GM20000 (cell line): ENCODE measurements around the gene CRB2.

ENCODE experiments used
- DNase-seq: peaks from one replicate; pipeline ENCODE4 v3.0.0; 2012; ENCODE audit warnings: low spot score
- TF ChIP-seq, protein P1 (sequence below): IDR thresholded peaks from 2 replicates; pipeline ENCODE4 v1.5.1; 2012; ENCODE audit warnings: mild to moderate bottlenecking, control low read depth; ENCODE audit errors: extremely low read depth, missing control alignments

The CRB2 gene

DNA sequence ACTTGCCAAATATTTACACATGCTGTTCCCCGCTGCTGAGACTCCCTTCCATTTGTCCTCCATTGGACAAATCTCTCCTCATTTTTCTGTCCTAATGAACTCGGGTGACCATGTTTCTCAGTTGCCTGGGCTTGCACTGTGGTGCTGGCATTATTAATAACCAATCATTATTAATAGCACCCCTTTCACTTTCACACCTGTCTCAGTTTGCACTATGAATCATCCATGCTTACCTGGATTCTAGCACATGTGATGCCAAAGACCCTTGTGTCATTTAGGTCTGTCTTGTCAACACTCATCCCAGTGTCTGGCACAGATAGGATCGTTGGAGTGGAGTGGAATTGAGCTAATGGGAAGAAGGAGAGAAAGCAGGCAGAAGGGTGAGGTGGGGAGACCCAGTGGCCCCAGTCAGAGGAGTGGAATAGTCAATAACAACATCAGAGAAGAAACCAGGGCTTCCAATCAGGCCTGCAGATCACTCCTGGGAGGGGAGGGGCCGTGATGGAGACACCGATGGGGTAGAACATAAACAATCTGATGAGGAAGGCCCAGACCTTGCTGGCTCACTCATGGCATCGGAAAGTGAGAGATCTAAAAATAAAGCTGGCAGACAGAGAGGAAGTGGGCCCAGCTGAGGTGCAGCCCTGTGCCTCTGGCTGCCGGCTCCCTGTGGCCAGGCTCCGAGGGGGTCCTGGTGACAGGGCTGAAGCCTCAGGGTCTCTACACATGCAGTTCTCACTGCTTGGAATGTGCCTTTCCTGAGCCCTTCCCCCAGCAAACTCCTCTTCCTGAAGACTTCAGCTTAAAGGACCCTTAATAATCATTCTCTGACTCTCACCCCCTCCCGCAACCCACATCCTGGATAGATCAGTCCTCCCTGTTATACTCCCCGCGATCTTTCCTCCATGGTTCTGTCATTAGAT is 33.5 kb upstream of the CRB2 start:
- DNase-seq = no peak

DNA sequence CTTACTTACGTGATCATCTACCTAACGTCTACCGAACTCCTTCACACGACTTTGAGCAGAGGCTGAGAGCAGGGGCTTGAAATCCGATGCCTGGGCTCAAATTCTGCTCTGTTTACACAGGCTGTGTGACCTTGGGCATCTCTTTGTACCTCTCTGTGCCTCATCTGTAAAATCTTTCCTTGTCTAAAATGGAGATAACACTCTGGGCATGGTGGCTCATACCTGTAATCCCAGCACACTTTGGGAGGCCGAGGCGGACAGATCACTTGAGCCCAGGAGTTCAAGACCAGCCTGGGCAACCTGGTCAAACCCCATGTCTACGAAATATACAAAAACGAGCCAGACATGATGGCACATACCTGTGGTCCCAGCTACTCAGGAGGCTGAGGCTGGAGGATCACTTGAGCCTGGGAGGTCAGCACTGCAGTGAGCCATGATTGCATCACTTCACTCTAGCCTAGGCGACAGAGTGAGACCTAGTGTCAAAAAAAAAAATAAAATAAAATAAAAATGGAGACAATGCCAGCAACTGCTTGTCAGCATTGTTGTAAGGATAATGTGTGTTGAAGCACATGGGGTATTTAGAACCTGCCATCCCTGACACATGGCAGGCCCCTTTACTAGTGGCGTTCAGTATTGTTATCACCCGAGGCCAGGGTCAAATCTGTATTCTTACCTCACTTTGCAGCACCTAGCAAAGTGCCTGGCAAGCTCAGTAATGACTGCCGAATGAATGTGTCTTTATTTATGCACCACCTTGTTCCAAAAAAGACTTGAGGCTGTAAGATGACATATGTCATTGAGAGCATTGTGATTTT is 32.6 kb upstream of the CRB2 start:
- TF ChIP-seq, protein P1, sequence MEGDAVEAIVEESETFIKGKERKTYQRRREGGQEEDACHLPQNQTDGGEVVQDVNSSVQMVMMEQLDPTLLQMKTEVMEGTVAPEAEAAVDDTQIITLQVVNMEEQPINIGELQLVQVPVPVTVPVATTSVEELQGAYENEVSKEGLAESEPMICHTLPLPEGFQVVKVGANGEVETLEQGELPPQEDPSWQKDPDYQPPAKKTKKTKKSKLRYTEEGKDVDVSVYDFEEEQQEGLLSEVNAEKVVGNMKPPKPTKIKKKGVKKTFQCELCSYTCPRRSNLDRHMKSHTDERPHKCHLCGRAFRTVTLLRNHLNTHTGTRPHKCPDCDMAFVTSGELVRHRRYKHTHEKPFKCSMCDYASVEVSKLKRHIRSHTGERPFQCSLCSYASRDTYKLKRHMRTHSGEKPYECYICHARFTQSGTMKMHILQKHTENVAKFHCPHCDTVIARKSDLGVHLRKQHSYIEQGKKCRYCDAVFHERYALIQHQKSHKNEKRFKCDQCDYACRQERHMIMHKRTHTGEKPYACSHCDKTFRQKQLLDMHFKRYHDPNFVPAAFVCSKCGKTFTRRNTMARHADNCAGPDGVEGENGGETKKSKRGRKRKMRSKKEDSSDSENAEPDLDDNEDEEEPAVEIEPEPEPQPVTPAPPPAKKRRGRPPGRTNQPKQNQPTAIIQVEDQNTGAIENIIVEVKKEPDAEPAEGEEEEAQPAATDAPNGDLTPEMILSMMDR = no peak
- DNase-seq = no peak

More for the DNA sequence above, 33.5 kb upstream of the CRB2 start:
- TF ChIP-seq, protein P1 = no peak

DNA sequence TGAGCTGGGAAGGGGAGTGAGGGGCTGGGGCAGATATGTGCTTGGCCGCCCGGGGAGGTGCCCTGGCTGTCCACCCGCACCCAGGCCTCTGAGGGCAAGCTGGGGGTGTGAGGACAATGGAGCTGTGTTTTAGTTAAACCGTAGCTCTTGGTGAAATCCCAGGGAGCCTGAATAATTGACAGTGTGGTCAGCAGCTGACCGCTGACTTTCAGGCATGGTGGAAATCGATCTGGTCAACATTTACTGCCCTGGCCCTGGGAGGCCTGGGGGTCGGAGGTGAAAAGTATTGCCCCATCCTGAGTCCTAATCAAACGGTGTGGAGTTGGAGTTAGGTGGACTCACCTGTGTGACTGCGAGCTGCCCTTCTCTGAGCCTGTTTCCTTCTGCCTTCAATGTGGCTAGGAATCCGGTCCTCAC is 31.2 kb upstream of the CRB2 start:
- TF ChIP-seq, protein P1 = no peak
- DNase-seq = no peak

DNA sequence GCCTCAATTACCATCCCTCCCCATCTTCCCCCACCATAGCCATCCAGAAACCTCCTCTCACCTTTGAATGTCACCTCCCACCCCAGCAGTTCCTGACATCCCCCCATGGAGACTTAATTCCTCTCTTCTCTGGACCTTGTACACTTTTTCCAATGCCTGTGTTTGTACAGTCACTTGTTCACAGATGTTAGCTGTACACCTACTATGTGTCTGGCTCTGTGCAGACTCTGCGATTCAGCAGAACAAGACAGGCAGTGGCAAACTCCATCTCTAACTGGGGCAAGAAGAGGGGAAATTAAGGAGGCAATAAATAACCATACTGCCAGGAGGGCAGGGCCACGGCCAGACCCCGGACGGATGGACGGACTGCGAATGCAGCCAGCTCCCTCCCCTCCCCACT is 29.8 kb upstream of the CRB2 start:
- no peak for DNase-seq
- TF ChIP-seq, protein P1 = no peak

DNA sequence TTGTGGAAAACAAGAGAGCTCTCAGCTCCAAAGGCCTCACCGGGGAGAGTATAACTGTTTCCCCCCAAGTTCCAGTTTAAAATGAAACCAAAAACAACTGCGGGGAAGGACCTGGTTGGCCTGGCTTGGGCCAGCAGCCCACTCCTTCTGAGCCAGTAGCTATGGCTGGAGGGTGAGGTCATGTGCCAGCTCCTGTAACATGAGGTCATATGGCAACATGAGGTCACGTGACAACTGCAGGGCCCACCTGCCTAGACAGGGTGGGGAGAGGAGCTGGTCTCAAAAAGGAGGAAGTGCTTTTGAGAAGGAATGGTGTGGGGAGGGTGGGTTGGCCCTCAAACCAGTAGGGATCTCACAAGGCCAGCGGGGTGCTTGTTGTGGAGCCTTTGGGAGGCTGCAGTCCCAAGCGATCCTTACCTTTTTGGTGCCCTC is 29.3 kb upstream of the CRB2 start:
- TF ChIP-seq, protein P1 = no peak
- peak; percentile 78 for DNase-seq

DNA sequence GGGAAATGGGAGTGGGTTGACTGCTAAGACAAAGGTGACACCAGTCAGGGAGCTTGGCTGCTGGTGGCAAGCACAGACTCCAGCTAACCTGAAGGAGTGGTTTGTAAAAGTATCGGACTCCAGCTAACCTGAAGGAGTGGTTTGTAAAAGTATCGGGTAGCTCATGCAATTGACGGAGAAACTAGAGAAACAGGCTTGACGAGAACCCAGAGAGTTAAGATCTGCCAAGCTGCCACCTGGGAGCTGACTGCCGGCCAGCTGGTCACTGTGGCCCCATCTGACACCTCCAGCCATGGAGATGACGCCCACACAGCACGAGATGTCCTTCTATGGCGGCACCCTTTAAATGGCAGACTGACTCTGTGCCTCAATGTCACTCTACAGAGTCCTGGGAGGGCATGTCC is 28.3 kb upstream of the CRB2 start:
- TF ChIP-seq, protein P1 = no peak
- DNase-seq = no peak

DNA sequence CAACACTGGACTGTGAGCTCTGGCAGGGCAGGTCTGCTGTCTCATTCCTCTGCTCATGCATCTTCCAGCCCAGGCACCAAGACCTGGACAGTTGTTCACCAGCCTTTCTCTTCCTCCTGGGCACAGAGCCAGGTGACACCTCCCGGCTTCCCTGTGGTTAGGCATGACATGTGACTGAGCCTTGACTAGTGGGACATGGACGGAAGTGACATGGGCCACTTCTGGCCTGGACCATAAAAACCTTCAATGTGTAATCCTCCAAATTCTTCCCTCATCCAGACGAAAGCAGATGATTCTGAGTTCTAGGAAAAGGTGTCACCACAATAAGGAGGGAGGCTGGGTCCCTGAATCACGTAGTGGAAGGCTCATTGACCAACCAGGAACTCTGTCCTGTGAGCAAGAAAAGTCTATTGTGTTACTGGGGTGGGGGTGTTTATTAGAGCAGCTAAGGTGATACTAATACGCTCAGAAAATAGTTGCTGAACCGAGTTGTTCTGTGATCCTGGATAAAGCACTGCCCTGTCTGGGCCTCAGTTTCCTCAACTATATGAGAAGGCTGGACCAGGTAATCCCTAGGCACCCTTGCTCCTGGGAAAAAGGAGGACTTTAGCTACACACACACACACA is 26.6 kb upstream of the CRB2 start:
- no peak for DNase-seq

More for the DNA sequence above, 26.6 kb upstream of the CRB2 start:
- TF ChIP-seq, protein P1 = no peak
